ENCODE results near the gene KLHL2.

The KLHL2 gene

DNA sequence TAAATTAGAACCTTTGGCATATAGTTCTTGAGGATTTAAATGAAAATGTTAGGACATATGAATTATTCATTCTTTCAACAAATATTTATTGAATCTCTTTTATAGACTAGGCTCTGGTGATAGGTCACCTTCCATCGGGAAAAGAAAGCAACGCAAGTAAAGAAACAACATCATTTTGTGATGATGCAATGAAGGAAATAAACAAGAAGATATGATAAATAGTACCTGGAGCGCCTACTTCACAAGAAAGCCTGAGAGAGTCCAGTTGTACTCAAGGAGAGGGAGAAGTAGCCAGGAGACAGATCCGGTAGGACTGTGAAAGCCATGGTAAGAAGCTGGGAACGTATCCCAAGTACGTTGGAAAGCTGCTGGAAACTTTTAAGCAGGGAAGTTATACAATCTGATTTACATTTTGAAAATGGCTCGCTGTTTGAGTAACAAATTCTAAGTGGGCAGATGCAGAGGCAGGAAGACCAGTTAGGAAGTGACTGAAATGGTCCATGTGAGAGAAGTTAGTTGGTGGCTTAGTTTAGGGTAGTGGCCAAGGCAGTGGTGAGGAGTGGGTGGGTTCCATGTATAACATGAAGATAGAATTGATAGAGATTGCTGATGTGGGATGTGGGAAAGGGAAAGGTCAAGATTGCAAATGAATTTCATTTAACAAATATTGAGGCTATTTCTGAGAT, 153.8 kb downstream of the KLHL2 start:
- in situ Hi-C loops (cut with HindIII; ENCODE audit: low sequenced_read_pairs): no loop called here

DNA sequence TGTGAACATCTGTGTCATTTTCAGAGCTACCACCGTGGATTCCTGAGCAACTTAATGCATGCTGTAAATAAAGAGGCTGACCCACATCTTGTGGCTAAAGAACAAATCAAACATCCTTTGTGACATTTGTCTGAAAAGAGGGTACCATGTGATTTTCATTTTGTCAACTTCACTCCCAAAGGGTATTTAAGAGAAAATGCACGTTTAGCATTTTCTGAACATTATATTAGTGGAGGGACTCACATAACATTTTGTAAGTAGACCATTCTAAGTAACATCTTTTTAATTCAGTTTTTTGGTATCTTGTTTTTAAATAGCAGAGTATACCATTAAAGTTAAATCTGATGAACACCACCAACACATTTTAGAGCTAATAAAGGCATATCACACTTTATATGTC, 154.4 kb downstream of the KLHL2 start:
- in situ Hi-C loops (cut with HindIII; ENCODE audit: low sequenced_read_pairs): no loop called here

DNA sequence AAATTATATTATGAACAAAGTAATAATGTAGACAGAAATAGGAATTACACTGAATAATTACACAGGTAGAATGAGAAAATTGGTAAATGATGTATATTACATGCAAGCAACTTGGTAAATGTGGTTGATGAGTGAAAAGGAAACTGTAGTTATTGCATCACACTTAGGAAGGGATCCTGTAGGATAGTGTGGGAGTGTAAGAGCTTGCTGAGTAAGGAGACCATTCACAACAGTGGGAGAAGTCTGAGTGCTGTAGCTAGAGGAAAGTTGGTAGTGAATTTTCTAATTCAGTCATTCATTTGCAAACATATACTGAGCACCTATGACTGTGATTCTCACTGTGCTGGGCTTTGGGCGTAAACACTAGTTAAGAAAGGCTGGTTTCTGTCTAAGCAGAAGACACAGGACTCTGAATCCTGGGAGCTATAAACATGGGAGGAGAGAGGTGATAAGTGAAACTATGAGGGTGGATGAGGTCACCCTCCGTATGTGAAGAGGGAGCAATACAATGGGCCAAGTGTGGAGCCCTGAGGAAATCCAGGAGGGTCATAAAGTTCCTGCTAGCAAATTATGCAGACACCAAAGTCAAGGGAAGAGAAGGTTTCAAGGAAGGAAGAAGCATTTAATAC, 157.2 kb downstream of the KLHL2 start:
- in situ Hi-C loops (cut with HindIII; ENCODE audit: low sequenced_read_pairs): no loop called here

GRCh38 chr4:165367040-165367439, 159.7 kb downstream of the KLHL2 start:
- in situ Hi-C loops (cut with HindIII; ENCODE audit: low sequenced_read_pairs): no loop called here

- in situ Hi-C loops (cut with HindIII; ENCODE audit: low sequenced_read_pairs): no loop called here
These were observed 160.8 kb downstream of the KLHL2 start for GRCh38 chr4:165368114-165368513.

DNA sequence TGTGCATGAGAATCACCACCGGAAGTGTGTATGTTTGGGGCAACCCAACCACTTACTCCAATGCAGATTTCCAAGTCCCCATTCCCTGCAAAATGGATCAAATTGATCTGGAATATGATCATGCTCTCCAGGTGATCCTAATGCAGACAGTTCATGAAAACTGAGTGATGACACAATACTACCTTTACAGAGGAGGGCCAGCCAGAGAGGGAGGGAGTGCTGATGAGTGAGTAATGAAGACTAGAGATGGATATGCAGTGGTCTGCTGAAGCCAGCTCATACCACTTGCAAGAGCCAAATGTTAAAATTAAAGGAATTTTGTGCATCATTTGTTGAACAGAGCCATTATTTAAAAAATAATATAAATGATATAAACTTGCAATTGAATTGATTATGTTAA, 161.2 kb downstream of the KLHL2 start:
- in situ Hi-C loops (cut with HindIII; ENCODE audit: low sequenced_read_pairs): no loop called here

DNA sequence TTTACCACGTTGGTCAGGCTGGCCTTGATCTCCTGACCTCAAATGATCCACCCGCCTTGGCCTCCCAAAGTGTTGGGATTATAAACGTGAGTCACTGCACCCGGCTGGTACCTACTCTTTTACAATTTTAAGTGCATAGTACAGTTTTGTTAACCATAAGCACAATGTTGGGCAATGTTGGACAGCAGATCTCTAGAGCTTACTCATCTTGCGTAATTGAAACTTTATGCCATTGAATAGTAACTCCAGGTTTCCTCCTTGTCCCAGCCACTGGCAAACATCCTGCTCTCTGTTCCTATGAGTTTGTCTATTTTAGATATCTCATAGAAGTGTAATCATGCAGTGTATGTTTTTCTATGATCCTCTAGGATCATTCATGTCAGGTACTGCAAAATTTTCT, 162.2 kb downstream of the KLHL2 start:
- in situ Hi-C loops (cut with HindIII; ENCODE audit: low sequenced_read_pairs): no loop called here

- in situ Hi-C loops (cut with HindIII; ENCODE audit: low sequenced_read_pairs): no loop called here
These were observed 163.2 kb downstream of the KLHL2 start for GRCh38 chr4:165370530-165370929.
